ENCODE data around the gene RARA.
A peak's percentile ranks its signal among the peaks of the same experiment; 100 is the strongest.
"Not testable (repeated sequence)": the region's sequence is repeated elsewhere in the genome, so short reads cannot be mapped to it uniquely, and the experiment has no call there.

Gene RARA

GRCh38 chr17:40376541-40376940, 67.6 kb downstream of the RARA start:
- DNase-seq = not testable (repeated sequence)

DNA sequence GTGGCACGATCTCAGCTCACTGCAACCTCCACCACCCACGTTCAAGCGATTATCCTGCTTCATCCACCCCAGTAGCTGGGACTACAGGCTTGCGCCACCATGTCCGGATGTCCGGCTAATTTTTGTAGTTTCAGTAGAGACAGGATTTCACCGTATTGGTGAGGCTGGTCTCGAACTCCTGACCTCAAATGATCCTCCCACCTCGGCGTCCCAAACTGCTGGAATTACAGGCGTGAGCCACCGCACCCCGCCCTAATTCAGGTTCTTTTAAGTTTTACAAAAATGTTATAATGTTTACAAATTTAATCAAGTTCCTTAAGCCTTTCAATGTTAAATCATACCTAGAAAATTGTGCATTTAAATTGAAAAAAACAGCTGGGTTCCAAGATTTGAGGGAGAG, 68.9 kb downstream of the RARA start:
- no peak for DNase-seq

GRCh38 chr17:40378966-40379365, 70.0 kb downstream of the RARA start:
- no peak for DNase-seq

DNA sequence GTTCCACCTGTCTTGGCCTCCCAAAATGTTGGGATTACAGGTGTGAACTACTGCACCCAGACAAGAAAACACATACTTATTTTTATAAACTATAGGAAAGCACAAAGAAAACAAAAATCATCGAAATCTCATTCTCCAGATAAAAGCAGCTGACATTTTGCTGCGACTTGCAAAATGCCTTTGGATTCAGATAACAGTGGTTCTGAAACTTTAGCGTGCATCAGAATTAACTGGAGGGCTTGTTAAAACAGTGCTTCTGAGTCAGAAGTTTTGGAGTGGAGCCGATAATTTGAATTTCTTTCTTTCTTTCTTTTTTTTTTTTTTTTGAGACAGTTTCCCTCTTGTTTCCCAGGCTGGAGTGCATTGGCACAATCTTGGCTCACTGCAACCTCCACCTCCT, 73.3 kb downstream of the RARA start:
- no peak for DNase-seq

DNA sequence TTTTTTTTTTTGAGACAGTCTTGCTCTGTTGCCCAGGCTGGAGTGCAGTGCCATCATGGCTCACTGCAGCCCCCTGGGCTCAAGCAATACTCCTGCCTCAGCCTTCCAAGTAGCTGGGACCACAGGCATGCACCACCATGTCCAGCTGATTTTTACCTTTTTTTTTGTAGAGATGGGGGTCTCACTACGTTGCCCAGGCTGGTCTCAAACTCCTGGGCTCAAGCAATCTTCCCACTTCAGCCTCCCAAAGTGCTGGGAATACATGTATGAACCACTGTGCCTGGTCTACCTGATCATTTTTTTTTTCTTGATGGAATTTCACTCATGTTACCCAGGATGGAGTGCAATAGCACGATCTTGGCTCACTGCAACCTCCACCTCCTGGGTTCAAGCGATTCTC, 77.6 kb downstream of the RARA start:
- not testable (repeated sequence) for DNase-seq

DNA sequence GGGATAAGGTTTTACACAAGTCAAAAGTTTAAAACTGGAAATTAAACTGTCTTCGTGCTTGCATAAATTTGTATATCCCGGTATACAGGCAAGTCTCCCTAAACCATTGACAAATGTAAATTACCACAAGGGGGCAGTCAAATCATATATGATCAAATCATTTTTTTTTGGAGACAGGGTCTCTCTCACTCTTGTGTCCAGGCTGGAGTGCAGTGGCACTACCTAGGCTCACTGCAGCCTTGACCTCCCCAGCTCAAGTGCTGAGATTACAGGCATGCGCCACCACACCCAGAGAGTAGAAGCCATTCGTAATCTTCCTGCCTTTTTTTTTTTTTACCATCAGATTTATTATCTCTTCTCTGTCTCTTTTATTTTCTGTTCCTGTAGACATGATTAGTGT, 90.2 kb downstream of the RARA start:
- DNase-seq = peak; percentile 70

GRCh38 chr17:40402668-40403067, 93.7 kb downstream of the RARA start:
- no peak for DNase-seq

DNA sequence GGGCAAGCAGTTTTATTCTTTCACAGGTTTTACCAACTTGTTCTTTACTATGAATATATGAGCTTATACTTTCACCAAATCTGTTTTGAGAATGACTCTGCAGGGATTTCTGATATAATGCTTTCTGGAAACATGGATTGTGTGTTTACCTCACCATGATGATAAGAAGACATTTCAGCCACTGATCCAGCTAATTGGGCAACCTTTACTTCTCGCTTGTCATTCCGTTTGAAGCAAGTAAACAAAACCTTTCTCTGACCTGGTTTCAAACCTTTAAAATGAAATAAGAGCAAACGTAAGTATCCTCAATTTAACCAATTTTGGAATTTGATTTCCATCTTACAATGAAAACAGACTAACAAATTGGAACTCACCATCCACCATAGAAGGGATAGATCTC, 95.0 kb downstream of the RARA start:
- DNase-seq = no peak

All from fibroblast of skin of scalp (primary cell).